ENCODE results near the gene FCN1.

Gene FCN1

DNA sequence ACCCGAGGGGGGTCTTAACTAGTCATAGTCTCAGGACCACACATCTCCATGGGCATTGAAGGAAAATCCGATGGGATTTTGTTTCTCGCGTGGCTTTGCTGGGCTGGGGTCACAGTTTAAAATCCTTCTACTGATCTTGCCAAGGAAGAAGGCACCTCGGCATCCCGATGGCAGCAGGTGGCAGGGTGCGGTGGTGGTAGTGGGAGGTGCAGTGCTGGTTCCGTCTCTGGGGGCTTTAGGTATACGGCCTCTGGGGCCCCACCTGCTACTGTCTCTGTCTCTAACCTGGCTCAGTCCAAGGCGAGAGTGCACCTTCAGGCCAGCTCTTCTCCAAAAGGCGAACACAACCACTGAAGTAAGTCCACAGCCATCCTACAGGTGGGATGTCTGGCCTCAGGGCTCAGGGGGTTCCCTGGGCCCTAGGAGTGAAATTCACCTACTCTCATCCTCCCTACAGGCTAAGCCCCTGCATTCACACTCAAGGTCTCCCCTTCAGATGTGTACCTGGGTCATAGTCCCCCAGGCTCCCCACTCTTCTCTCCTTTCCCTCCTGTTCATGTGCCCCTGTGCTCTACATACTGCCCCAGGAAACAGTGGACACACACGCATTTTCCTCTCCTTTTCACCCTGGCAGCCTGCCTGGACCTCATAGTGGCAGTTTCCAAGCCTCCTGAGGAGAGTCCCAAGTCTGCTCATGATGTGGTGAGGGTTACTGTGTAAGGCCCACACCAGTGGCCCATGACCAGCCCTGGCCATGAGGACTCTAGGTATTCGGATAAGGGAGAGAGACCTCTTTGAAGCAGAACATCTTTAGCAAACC lies 37.8 kb downstream of the FCN1 start:
- TF ChIP-seq, protein P1, sequence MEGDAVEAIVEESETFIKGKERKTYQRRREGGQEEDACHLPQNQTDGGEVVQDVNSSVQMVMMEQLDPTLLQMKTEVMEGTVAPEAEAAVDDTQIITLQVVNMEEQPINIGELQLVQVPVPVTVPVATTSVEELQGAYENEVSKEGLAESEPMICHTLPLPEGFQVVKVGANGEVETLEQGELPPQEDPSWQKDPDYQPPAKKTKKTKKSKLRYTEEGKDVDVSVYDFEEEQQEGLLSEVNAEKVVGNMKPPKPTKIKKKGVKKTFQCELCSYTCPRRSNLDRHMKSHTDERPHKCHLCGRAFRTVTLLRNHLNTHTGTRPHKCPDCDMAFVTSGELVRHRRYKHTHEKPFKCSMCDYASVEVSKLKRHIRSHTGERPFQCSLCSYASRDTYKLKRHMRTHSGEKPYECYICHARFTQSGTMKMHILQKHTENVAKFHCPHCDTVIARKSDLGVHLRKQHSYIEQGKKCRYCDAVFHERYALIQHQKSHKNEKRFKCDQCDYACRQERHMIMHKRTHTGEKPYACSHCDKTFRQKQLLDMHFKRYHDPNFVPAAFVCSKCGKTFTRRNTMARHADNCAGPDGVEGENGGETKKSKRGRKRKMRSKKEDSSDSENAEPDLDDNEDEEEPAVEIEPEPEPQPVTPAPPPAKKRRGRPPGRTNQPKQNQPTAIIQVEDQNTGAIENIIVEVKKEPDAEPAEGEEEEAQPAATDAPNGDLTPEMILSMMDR (conservative IDR thresholded peaks at IDR 0.05; ENCODE audit: low read length): no peak
- no peak for TF ChIP-seq EZH2phosphoT487 (IDR thresholded peaks at IDR 0.05; ENCODE audit: borderline replicate concordance)
- no peak overlapping the region for H2AFZ ChIP-seq (ENCODE audit: low read length)
- H3K9me2 ChIP-seq (replicated peaks; ENCODE audit: low read depth, low read length): no peaks in the 10 kb centered on the region

DNA sequence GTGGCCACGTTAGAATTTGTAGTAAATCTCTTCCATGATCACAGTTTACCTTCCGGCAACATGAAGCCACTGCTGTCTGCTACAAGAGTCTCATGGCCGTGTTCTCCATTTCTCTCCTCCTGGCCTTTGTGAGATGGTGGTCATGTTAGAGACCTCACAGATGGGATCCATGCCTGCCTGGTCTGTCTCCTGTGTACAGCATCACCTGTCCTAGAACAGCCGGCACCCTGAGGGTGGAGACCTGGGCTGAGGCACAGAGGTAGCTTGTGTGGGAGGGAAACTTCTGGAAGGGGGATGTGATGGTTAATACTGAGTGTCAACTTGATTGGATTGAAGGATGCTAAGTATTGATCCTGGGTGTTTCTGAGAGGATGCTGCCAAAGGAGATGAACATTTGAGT lies 40.2 kb downstream of the FCN1 start:
- H3K9me3 ChIP-seq (ENCODE audit: insufficient read depth, low read depth, low read length): no peaks in the 10 kb centered on the region
- no peaks in the 10 kb centered on the region for H3K4me1 ChIP-seq (ENCODE audit: insufficient read depth, low read length, poor library complexity, severe bottlenecking)
- H3K27me3 ChIP-seq (ENCODE audit: insufficient read depth, low read length, poor library complexity, severe bottlenecking): no peaks in the 10 kb centered on the region
- no peak overlapping the region for H3K9ac ChIP-seq (ENCODE audit: low read depth, low read length, poor library complexity, severe bottlenecking)
- H2AFZ ChIP-seq (ENCODE audit: low read length): no peak overlapping the region
- H3K9me2 ChIP-seq (replicated peaks; ENCODE audit: low read depth, low read length): no peaks in the 10 kb centered on the region
- no peak overlapping the region for H3K4me3 ChIP-seq (ENCODE audit: low read length, poor library complexity, severe bottlenecking)
- TF ChIP-seq EZH2phosphoT487 (IDR thresholded peaks at IDR 0.05; ENCODE audit: borderline replicate concordance): no peak
- TF ChIP-seq, protein P1 (conservative IDR thresholded peaks at IDR 0.05; ENCODE audit: low read length): no peak
- no peaks in the 10 kb centered on the region for H4K20me1 ChIP-seq (ENCODE audit: insufficient read depth, low read length, poor library complexity, severe bottlenecking)
- no peak overlapping the region for H3K4me2 ChIP-seq (ENCODE audit: low read depth, low read length, poor library complexity, severe bottlenecking)
- H3K36me3 ChIP-seq (ENCODE audit: insufficient read depth, low read length): no peaks in the 10 kb centered on the region
- H3F3A ChIP-seq (ENCODE audit: low read depth): no peaks in the 10 kb centered on the region
- no peaks in the 10 kb centered on the region for H3K79me2 ChIP-seq (ENCODE audit: insufficient read depth, low read length)

More for the DNA sequence above, 37.8 kb downstream of the FCN1 start:
- no peaks in the 10 kb centered on the region for H3K27me3 ChIP-seq (ENCODE audit: insufficient read depth, low read length, poor library complexity, severe bottlenecking)
- H3K4me2 ChIP-seq (ENCODE audit: low read depth, low read length, poor library complexity, severe bottlenecking): no peak overlapping the region
- no peak overlapping the region for H3K4me3 ChIP-seq (ENCODE audit: low read length, poor library complexity, severe bottlenecking)
- no peaks in the 10 kb centered on the region for H3K4me1 ChIP-seq (ENCODE audit: insufficient read depth, low read length, poor library complexity, severe bottlenecking)
- H3F3A ChIP-seq (ENCODE audit: low read depth): no peaks in the 10 kb centered on the region
- H3K79me2 ChIP-seq (ENCODE audit: insufficient read depth, low read length): no peaks in the 10 kb centered on the region
- H3K36me3 ChIP-seq (ENCODE audit: insufficient read depth, low read length): no peaks in the 10 kb centered on the region
- H3K9ac ChIP-seq (ENCODE audit: low read depth, low read length, poor library complexity, severe bottlenecking): no peak overlapping the region
- H4K20me1 ChIP-seq (ENCODE audit: insufficient read depth, low read length, poor library complexity, severe bottlenecking): no peaks in the 10 kb centered on the region
- H3K9me3 ChIP-seq (ENCODE audit: insufficient read depth, low read depth, low read length): no peaks in the 10 kb centered on the region; the same call in 1 of the 2 replicates

DNA sequence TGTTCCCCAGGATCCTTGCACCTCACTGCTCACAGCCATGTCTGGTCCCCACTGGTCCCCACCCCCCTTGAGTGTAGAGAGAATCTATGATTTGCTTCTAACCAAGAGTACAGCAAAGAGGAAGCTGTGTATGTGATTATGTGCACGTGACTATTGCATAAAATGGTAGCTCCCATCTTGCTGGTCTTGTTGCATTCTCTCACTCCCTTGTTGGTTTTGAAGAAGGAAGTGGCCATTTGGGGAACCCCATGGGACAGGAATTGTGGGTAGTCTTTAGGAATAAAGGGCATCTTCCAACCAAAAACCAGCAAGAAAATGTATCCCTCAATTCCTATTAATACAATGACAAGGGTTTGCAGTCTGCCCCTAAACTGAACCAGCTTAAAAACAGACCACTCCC lies 42.3 kb downstream of the FCN1 start:
- H3K4me3 ChIP-seq (ENCODE audit: low read length, poor library complexity, severe bottlenecking): no peak overlapping the region
- H4K20me1 ChIP-seq (ENCODE audit: insufficient read depth, low read length, poor library complexity, severe bottlenecking): no peaks in the 10 kb centered on the region
- no peaks in the 10 kb centered on the region for H3K36me3 ChIP-seq (ENCODE audit: insufficient read depth, low read length)
- no peaks in the 10 kb centered on the region for H3K4me1 ChIP-seq (ENCODE audit: insufficient read depth, low read length, poor library complexity, severe bottlenecking)
- no peaks in the 10 kb centered on the region for H3K79me2 ChIP-seq (ENCODE audit: insufficient read depth, low read length)
- no peak overlapping the region for H3K4me2 ChIP-seq (ENCODE audit: low read depth, low read length, poor library complexity, severe bottlenecking)
- no peaks in the 10 kb centered on the region for H3K9me2 ChIP-seq (replicated peaks; ENCODE audit: low read depth, low read length)
- H3F3A ChIP-seq (ENCODE audit: low read depth): no peaks in the 10 kb centered on the region
- no peak overlapping the region for H3K9ac ChIP-seq (ENCODE audit: low read depth, low read length, poor library complexity, severe bottlenecking)
- H3K9me3 ChIP-seq (ENCODE audit: insufficient read depth, low read depth, low read length): no peaks in the 10 kb centered on the region
- TF ChIP-seq EZH2phosphoT487 (IDR thresholded peaks at IDR 0.05; ENCODE audit: borderline replicate concordance): no peak
- TF ChIP-seq, protein P1 (conservative IDR thresholded peaks at IDR 0.05; ENCODE audit: low read length): no peak
- no peak overlapping the region for H2AFZ ChIP-seq (ENCODE audit: low read length)
- H3K27me3 ChIP-seq (ENCODE audit: insufficient read depth, low read length, poor library complexity, severe bottlenecking): no peaks in the 10 kb centered on the region

Data from Loucy (cell line).